Suppressor macrophage treated with lipopolysaccharide for 4 hours (primary cell): ENCODE measurements around the gene ARID1B.

ENCODE experiments used
- DNase-seq: peaks from one replicate; pipeline ENCODE4 v3.0.0-alpha.2; 2020

ARID1B gene

DNA sequence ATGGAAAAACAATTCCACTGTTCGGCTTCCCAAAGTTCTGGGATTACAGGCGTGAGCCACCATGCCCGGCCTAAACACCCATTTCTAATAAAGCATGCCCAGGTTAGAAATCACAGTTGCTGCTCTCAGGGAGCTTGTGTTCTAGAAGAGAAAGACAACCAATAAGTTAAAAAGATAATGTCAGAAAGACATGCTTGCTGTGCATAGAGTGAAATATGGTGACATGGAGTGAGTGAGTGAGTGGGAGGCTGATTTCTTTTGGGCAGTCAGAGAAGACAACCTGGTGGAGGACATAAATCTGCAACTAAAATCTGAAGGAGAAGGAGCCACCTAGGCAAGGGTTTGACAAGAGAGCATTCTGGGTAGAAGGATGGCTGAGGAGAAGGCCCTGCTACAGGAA is 222.6 kb downstream of the ARID1B start:
- no peak for DNase-seq

DNA sequence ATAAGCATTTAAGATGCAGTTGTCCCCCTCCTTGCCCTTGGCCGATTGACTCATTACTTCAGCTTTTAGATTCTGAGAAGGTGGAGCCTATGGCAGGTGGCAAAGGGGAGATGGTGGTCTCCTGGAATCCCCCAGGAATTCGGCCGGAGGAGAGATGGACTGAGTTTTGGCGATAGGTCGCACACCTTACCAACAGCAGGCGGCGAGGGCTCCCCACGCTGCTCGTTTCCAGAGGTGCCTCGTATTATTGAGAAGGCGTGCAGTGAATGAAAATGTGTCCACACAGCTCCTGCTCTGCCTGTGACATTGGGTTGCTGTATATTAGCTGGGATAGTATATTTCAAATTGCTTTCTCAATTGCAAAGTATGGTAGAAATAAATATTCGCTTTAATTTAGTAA is 224.5 kb downstream of the ARID1B start:
- DNase-seq = no peak

DNA sequence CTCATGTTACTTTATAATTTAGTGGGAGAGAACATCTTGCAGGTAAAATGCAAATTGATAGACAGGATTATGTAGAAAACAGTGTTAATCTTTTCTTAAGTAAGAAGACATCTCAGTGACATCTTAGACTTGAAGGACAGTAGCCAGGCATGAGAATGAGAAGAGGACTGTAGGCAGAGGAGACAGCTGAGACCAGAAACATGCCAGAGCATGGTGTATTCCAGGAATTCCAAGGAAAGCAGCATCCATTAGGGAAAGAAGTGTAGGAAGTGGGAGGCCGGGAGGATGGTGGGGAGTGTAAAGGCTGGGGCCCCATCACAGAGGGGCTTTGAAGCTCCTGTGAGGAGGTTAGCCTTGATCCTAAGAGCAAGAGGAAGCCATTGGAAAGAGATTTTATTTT is 225.6 kb downstream of the ARID1B start:
- no peak for DNase-seq

DNA sequence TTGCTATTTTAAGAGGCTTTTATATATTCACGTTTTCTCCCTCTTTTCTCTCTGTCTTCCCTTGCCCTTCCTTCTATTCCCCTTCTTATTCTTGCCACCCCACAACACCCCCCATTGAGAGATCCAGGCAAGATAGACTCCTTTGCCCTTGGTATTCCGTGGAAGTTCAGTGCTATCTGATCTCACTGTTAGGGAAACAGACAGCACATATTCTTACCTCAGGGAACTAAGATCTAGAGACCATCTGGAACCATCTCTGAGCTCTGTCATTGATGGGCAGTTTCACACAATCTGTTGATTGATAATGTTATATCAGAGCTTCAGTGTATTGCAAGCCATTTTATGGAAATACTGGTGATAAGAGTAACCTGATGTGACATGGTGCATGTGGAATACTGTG is 228.8 kb downstream of the ARID1B start:
- no peak for DNase-seq

DNA sequence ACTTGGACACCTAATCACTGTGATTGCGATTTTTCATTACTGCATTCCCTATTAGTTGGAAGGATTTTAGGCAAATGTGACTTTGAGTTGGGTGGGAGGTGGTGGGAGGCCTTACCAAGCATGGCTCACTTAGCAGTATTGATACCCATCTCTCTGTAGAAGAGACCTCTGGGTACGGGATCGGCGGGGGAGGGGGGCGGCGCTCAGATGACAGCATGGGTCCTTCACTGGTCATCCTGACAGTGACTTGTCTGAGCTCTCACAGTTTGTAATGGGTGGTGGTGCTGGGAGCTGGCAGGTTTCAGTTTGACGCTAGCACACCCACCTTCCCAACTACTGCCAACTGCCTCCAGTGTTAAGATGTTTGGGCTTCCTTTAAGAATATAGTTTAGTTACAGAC is 231.4 kb downstream of the ARID1B start:
- no peak for DNase-seq

GRCh38 chr6:157012355-157012754 is 235.2 kb downstream of the ARID1B start:
- no peak for DNase-seq

GRCh38 chr6:157013649-157014304 is 236.6 kb downstream of the ARID1B start:
- DNase-seq = no peak

- no peak for DNase-seq
Observed at GRCh38 chr6:157014871-157015270, 237.7 kb downstream of the ARID1B start.

DNA sequence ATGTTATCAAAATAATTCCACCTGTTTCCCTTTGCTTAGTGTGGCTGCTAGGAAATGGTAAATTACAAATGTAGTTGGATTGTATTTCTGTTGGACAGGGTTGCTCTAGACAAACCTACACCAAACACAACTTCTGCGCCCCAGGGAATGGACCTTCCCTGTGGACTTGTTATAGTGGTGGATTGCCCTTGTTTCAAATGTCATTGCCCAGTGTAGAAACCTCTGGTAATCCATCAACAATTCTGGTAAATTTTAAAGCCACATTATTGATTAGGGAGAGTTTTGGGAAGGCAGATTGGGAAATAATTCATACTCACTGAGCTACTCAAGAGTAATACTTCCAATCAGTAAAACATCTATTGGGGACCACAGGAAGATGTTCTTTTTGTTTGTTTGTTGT is 239.8 kb downstream of the ARID1B start:
- DNase-seq = no peak

DNA sequence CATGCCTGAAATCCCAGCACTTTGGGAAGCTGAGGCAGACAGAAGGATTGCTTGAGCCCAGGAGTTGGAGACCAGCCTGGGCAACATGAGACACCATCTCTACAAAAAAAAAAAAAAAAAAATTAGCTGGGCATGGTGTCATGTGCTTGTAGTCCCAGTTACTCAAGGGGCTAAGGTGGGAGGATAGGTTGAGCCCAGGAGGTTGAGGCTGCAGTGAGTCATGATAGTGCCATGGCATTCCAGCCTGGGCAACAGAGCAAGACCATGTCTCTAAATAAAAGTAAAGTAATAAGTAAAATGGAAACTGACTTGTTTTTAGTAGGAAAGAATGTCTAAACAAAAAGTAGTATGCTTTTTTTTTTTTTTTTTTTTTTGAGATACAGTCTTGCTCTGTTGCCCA is 240.7 kb downstream of the ARID1B start:
- DNase-seq = no peak

DNA sequence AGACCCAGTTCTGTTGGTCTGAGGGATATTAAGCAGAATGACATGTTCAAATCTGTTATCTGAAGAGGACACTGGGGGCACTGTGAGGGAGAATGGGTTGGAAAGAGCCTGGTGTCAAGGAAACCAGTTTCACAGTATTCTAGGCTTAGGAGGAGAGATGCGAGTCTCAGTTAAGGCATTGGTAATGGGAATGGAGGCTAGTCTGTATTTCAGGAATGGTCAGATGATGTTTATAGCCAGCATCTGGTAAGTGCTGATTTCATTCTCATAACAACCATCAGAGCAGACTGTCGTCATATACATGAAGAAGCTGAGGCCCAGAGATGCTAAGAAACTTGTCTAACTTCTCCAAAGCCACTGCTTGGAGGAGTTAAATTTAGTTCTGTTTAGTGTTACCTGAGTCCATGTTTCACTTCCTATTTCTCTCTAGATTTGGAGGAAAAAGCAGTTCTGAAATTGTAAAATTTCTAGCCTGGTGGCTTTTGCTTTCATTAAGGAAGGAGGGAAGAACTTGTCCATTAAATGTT is 242.0 kb downstream of the ARID1B start:
- DNase-seq = peak; percentile 56

DNA sequence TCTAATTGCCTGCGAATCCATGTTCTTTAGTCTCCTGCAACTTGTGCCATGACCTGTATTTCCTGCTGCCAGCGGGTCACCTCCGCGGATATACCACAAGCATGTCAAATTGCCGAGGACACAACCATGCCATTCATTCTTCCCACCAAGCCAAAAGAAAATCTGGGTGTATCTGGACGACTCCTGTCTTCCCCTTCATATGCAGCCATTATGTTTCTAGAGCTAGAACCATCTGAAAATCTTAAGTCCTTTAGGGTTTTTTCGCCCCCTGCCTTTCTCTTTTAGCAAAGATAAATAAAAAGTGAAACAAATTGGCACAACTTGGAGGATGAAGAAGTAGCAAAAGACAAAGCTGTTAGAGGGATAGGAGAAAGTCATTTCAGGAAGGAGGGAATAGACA is 242.6 kb downstream of the ARID1B start:
- peak; percentile 54 for DNase-seq

DNA sequence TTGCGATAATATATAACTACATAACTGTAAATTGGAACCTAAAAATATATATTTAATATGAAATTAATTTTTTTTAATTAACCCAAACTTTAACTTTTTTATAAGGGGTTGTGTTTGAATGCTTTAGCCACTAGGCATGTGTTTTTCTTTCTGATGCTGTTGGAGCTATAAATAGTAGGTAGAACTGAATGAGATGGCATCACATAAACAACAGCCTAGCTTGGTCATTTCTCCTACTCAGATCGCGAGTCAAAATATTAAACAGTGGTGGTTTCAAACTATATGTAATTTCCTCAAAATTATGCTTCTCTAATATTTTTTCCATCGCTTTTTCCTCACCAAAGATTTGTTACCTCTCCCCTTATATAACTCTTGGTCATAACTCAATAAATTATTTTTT is 243.2 kb downstream of the ARID1B start:
- peak; percentile 45 for DNase-seq

DNA sequence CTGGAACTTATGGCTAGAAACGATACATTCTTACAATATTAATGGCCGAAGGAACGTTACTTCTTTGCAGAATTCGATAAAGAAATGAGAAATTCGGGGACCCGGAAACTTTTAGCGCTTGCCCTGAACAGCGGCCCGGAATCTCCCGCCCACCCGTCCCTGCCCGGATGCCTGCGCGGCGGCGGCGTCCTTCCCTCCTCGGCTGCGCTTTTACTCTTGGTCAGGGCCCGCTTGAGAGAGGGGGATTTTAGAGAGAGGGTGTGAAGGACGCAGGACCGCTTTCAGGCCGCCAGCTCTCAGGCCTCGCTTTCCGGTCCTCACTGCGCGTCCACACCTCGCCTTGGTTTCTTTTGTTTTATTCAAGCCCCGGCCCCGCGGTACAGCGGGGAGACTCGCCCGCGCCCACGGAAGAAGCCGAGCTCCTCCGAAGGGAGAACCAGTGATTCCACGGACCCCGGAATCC is 243.7 kb downstream of the ARID1B start:
- peak; percentile 82 for DNase-seq

DNA sequence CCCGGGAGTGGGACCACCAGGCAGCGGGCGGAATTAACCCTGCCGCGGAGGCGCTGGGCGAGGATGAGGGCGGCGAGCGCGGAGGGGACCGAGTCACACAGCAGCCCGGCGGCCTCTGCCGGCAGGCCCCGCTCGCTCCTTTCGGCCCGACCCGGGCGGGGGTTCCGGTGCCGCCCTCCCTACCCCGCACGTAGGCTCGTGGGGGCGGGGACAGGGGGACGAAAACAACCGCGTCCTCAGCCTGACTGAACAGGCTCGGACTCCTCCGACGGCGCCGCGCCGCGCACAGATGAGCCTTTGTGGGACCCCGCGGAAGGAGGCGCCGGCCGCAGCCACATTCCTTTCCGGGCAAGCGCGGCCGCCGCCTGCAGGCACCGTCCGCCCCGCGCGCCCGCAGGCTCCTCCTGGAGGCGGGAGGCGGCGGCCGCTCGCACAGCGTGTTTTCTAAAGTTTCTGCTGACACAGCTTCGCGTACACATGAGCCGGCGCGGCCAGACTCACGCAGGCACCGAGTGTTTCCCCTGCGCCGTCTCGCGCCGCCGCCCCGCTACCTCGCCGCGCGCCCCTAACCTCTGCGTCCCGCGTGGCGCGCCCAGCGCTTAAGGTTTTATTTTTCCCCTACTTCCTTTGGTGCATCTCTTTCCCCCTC is 244.3 kb downstream of the ARID1B start:
- DNase-seq = peak; percentile 93

DNA sequence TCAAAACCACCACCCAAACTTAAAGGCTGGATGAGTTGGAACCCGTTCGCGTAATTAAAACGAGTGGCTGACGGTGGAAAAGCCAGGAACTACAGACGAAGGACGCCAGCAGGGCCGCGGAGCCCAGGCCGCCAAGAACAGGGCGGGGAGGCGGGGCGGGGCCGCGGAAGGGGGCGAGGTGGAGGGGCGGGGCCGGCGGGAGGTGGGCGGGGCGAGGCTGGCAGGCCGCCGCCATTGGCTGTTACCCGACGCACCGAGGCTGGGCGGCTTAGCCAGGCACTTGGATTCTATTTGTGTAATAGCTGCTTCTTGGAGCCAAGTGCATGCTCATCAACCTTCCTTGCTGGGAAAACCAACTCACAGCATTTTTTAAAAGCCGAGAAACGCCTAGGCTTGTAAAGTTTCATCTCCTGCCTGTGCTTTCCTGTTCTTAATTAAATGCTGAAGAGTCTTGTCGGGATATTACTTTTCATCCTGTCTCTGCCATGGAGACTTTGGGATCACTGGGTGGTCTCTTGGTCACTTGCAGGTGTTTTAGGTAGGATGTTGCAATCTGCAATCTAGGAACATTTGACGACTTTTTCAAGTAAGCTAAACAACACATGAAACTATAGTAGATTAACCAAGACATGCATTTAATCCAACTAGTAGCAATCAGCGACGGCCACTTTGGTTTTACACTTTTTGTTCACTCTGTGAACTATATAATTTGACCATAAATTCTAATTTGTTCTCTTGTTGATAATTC is 245.0 kb downstream of the ARID1B start:
- DNase-seq = peak; percentile 95

GRCh38 chr6:157023958-157024357 is 246.8 kb downstream of the ARID1B start:
- DNase-seq = peak; percentile 26

- peak; percentile 28 for DNase-seq
Observed at GRCh38 chr6:157024745-157025144, 247.6 kb downstream of the ARID1B start.

DNA sequence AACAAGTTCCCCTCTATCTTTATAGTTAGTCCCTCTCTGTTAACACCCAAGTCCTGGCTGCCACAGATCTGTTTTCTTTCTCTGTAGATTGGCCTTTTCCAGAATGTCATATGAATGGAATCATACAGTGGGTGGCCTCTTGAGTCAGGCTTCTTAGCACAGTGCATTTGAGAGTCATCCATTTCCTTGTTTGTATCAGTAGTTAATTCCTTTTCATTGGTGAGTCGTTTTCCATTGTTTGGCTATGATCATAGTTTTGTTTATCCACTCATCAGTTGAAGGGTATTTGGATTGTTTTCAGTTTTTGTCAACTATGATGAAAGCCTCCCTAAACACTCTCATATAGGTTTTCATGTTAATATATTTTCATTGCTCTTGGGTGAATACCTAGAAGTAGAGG is 248.3 kb downstream of the ARID1B start:
- peak; percentile 62 for DNase-seq

- no peak for DNase-seq
Observed at GRCh38 chr6:157029980-157030690, 253.0 kb downstream of the ARID1B start.

DNA sequence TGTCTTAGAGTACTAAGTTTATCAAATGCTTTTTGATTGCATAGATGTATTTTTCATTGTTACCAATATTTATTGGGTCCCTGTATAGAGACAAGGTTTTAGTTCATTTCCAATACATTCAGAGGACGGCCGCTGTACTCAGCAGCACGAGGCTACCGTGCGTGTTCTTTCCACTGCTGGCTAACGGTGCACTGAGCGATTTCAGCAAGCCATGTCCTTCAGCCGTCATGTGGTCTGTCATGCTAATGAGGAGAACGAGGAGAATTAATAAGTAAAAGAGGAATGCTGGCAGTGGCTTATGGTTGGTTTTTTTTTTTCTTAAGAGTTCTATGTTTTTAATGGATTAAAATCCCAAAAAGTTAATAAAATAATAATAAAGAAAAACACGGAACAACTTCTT is 253.6 kb downstream of the ARID1B start:
- DNase-seq = no peak

- DNase-seq = no peak
Observed at GRCh38 chr6:157032923-157033322, 255.7 kb downstream of the ARID1B start.
